HG03520 (cell line): ENCODE data around the gene UTP15.
A peak's percentile ranks its signal among the peaks of the same experiment; 100 is the strongest.

Source experiments
- ATAC-seq: cut with Tn5 transposase; IDR thresholded peaks from one replicate; pipeline ENCODE4 v1.9.1; 2021; ENCODE audit warnings: mild to moderate bottlenecking, moderate library complexity; ENCODE audit not compliant: unreplicated experiment

Gene UTP15

DNA sequence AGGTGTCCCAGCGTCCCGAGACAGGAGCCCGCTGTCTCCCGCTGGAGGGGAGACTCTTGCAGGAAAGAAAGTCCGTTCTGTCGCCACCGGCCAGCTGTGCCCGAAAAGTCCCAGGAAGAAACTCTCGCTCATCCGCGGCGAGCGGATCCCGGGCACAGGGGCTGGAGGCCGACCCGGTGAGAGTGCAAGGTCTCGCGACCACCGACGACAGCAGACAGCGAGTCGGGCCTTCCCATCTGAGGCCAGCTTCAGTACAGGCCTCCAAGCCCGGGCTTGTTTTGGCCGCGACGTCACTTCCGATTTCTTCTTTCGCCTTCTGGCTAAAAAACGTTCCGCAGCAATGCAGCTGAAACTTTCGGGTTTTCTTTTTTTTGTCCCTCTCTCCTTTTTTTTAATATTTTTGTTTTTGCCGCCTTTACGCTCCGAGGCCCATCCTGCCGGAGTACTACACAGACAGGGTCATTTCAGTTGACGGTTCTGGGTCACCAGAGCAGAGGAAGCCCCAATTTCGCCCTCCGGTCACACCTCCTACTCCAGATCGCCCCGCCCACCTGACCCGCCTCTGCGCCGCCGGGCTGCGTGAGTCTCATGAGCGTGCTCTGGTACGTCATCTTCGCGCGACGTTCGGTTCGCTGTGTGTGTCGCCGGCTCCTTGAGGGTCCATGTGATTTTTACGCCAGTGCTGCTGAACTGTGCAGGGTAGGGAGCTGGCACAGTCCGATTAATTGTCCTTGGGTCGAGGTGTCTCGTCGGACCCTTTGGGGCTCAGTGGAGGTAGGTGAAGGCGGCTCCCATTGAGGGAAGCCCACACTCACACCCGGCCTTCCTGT, at the start of gene UTP15, which contains the start of gene ANKRA2:
Gene UTP15 (plus strand): TSS at position 605 of the 830 bp plus-strand sequence. CDS start 1,602 bp downstream, outside the sequence.
Gene ANKRA2 (minus strand): TSS at position 501 of the 830 bp plus-strand sequence. CDS start 2,758 bp downstream, outside the sequence.
- ATAC-seq = peak; percentile 87

DNA sequence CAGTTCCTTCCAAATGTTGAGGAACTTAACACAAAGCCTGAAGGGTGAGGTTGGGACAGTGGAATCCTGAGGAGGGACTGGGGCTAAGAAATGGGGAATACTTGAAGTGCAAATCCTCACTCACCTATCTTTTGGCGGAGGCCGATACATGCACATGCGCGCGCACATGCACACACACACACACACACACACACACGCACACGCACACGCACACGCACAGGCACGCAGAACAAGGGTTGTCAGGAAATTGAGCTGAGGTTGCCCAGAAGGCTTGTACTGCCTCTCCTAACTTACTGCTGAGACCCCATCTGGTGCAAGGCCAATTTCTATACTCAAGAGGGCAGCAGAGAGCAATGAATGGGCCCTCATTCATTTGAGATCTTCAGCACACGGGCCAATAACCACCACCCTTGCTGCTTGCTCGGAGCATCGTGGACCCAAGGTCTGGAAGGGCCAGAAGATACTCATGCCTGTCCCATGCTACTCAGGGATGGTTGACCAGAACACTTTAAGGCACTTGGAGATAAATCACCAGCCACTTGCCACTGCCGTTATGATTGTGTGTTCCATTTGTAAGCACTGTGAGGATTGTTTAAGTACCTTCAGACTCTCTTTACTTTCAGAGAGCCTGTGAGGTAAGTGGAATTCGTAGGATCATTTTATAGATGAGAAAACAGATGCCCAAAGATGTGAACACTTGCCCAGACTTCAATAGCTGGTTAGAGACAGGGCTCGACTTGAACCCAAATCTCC, 45.8 kb upstream of the UTP15 start:
- ATAC-seq = peak; percentile 81

GRCh38 chr5:73522989-73523388, 42.6 kb upstream of the UTP15 start:
- ATAC-seq = no peak

- ATAC-seq = no peak
Observed at GRCh38 chr5:73523861-73524260, 41.7 kb upstream of the UTP15 start.

DNA sequence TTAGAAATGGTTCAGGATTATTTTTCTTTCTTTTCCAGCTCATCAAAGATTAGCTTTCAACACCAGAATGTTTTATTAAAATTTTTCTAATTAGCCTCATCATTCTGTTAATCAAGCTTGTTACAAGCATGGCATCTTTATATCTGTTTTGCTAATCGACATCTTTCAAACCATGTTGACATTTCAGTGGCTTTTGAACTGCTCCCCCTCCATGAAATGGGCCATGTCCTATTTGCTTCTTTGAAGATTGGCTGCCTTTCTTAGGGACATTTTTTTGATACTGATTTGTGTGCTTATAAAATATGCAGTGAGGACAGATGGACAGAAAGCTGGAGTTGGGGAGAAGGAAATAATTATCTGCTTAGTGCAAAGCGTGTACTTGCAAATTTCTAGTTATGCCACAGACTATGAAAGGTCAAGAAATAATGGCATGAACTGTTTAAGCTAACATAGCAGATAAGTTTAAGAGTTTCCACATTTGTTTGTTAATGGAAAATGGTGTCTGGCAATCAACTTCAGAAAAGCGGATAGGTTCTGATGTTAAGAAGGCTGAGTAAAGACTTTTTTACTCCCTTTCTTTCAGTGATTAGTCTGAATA, 39.8 kb upstream of the UTP15 start:
- ATAC-seq = no peak

GRCh38 chr5:73528248-73528647, 37.3 kb upstream of the UTP15 start:
- no peak for ATAC-seq

DNA sequence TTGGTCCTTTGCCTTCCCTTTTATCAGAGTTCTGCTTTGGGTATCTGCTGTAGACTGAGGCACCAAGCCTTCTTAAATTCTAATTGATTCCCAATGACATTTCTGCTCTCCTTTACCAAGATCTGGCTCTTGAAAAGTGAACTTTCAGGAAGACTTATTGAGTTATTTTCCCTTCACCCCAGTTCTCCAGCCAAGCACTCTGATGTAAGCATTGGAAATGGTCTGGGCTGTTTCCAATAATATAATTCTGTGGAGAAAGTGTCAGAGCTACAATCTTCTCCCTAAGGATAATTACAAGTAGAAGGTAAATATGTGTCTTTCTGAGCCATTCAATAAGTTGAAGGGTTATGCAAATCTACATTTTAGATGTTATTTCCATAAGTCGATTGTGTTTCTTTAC, 36.5 kb upstream of the UTP15 start:
- ATAC-seq = no peak

- ATAC-seq = no peak
Observed at GRCh38 chr5:73531356-73531755, 34.2 kb upstream of the UTP15 start.

DNA sequence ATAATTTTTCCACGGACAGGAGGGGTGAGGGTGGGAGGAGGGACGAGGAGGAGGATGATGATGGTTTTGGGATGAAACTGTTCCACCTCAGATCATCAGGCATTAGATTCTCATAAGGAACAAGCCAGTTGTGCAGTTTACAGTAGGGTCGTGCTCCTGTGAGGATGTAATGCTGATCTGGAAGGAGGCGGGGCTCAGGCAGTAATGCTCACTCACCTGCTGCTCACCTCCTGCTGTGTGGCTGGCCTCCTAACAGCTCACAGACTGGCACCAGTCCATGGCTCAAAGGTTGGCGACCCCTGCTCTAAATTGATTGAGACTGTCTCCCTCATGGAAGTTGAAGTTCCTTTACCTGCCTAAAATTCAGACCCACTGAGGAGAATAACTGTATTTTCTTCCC, 33.3 kb upstream of the UTP15 start:
- no peak for ATAC-seq

DNA sequence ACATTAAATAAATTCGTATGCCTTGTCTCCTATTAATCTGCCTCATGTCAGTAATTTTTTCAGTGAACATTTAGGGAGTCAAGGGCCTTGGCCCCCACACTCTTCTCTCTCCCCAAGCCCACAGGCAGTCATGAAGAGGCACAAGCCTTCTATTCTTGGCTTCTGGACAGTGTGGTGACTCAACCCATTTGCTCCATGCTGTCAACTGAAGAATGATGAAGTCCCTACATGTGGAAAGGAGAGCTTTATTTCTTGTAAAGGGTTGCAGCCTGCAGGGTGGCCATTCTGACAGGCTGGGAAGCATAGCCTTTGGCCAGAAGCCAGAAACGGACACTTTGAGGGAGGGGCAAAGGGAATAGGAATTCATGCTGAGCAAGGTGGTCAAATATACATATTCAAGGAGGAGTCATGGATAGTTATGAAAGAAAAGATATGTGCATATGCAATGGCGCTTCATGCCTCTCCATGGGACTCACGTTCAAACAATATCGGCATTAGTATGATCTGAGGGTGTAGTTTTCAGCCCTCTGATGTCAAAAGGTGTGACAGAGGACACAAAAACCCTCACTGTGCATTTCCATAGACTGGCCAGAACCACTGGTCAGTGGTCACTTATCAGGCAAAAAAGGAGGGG, 31.4 kb upstream of the UTP15 start:
- no peak for ATAC-seq

DNA sequence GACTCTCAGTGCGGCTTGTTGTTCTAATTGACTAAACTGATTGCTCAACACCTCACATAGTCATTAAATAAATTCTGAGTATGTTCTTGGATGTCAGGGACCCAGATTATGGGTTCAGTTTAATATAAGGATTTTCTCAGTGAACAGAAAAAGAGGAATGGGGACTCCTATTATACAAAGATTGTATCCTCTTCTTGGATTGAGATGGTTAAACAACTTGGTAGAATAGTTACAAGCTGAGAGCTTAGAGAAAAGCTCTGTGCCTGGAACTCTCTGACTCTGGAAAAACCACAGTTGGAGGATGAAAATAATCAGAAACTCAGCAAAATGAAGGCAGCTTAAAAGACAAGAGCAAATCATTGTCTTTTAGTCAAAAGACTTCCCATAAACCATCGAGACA, 30.6 kb upstream of the UTP15 start:
- no peak for ATAC-seq

DNA sequence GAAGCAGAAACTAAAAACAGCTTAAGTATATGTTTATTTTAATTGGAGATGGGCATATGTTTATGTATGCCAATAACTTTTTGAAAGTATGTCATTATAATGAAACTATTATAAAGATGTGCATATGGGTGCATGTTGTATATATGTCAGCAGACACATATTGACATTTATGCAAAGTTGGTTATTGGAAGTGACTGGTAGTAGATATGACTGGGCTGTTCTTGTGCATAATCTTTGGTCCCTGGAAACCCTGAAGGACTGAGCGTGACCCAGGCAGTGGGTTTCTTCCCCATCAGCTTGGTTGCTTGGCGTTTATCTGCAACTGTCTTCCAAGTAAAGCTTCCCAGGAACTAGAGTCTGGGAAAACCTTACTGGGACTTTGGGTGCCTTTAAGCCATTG, 25.8 kb upstream of the UTP15 start:
- ATAC-seq = no peak

- no peak for ATAC-seq
Observed at GRCh38 chr5:73540192-73540591, 25.4 kb upstream of the UTP15 start.

DNA sequence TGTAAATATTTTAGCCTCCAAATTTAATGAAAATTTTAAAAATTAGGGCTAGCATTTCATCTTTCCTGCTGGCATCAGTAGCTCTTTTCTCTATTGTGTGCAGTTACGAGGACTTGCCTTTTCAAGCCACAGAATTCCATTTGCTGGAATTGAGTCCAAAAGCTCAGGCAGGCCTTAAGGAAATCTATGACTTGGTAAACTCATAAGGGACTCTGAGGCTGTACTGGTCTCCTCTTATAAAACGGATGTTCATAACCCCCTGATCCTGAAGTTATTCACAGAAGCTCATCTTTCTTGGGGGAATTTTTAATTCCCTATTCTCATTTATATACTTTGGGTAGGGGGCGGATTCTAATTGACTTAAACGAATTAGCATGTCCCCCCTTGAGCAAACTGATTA, 23.5 kb upstream of the UTP15 start:
- ATAC-seq = no peak

- ATAC-seq = no peak
Observed at GRCh38 chr5:73544429-73545402, 20.8 kb upstream of the UTP15 start.

DNA sequence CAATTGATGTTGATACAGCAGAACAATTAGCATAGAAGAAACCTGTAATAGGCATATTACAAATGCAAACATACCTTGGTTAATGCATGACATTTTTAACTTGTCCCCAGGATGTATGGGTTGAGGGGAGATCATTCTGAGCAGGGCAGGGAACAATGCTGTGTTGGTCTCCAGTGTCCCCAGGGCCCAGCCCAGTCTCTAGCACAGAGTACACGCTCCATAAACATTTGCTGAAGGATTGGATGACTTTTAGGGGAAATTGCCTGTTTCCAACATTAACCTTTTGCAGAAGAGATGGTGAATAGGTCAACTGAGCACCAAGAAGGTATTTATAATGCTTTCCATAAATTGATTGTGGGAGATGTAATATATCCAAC, 20.2 kb upstream of the UTP15 start:
- ATAC-seq = no peak

DNA sequence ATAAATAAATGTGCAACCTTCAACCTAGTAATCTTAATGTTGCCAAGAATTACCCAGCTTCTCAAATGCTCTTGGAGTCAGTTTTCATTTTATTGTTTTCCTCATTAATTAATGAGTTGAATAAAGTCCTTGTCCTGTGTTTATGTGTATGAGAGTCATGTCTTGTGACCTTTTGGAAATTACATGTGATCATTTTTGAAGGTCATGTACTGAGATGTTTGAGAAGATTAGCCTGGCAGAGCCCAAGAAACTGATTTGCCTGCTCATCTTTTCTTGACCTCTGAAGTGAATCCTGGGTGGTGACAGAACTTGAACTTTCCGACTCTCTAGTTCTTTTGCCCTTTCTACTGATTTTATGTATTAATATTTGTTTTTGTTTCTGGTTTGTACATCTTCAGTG, 15.5 kb upstream of the UTP15 start:
- no peak for ATAC-seq

GRCh38 chr5:73552642-73553041, 12.9 kb upstream of the UTP15 start:
- ATAC-seq = no peak

GRCh38 chr5:73558950-73559349, 6.6 kb upstream of the UTP15 start:
- no peak for ATAC-seq

- ATAC-seq = no peak
Observed at GRCh38 chr5:73564018-73564417, 1.5 kb upstream of the UTP15 start.
